Astrocyte of the spinal cord (primary cell): Measurements from ENCODE around the gene AP4E1.

Experiments used
- DNase-seq: peaks from one replicate; pipeline ENCODE4 v3.0.0; 2011; ENCODE audit warnings: low read depth, low spot score
- H3K4me3 ChIP-seq: 2 replicates; pipeline ENCODE4 v1.5.1; 2011; ENCODE audit warnings: low read depth, mild to moderate bottlenecking, low read length, moderate library complexity
- CTCF ChIP-seq: IDR thresholded peaks from 2 replicates; pipeline ENCODE4 v1.5.1; 2012; ENCODE audit warnings: low read depth, mild to moderate bottlenecking, low read length, inconsistent platforms
- in situ Hi-C: cut with HindIII; loops from 2 replicates; pipeline ENCODE4 v1.10.0; 2017; ENCODE audit warnings: low sequenced_read_pairs

Gene AP4E1

GRCh38 chr15:51004103-51004551 is 95.6 kb downstream of the AP4E1 start:
- TF ChIP-seq CTCF, result no peak
- no peak overlapping the region for H3K4me3 ChIP-seq
- peak; percentile 4 for DNase-seq
- in situ Hi-C loops, result no loop called here

GRCh38 chr15:51006336-51006985 is 98.0 kb downstream of the AP4E1 start:
- in situ Hi-C loops, result no loop called here
- DNase-seq, result no peak
- TF ChIP-seq CTCF, result no peak
- H3K4me3 ChIP-seq, result no peak overlapping the region

- in situ Hi-C loops, result no loop called here
- H3K4me3 ChIP-seq, result no peak overlapping the region
- TF ChIP-seq CTCF, result no peak
- DNase-seq, result no peak
These were observed 98.7 kb downstream of the AP4E1 start for GRCh38 chr15:51007131-51007666.

GRCh38 chr15:51011212-51011611 is 102.7 kb downstream of the AP4E1 start:
- no peak overlapping the region for H3K4me3 ChIP-seq
- TF ChIP-seq CTCF, result no peak
- in situ Hi-C loops, result no loop called here
- no peak for DNase-seq

GRCh38 chr15:51016615-51017014 is 108.1 kb downstream of the AP4E1 start:
- no peak for DNase-seq
- no peak overlapping the region for H3K4me3 ChIP-seq
- in situ Hi-C loops, result no loop called here
- no peak for TF ChIP-seq CTCF

GRCh38 chr15:51022206-51022605 is 113.7 kb downstream of the AP4E1 start:
- no peak for DNase-seq
- no peak overlapping the region for H3K4me3 ChIP-seq
- TF ChIP-seq CTCF, result no peak
- in situ Hi-C loops, result no loop called here
